A549 treated with AZD9567 at 1 μM for 4 hours (cell line): ENCODE results near the gene LRIT2. TPM values are rescaled to one million over a fixed set of nuclear protein-coding genes. Genes with fewer than 3 reads are reported as not detected.

Experiments
- total RNA-seq: library from RNA; stranded (reverse); fragments of 200-300 nt; extraction: Qiagen RNA extraction; gene quantifications from 5 replicates; pipeline ENCODE4 v1.2.3, GENCODE V29; 2022; ENCODE audit not compliant: insufficient read depth

LRIT2 gene, protein sequence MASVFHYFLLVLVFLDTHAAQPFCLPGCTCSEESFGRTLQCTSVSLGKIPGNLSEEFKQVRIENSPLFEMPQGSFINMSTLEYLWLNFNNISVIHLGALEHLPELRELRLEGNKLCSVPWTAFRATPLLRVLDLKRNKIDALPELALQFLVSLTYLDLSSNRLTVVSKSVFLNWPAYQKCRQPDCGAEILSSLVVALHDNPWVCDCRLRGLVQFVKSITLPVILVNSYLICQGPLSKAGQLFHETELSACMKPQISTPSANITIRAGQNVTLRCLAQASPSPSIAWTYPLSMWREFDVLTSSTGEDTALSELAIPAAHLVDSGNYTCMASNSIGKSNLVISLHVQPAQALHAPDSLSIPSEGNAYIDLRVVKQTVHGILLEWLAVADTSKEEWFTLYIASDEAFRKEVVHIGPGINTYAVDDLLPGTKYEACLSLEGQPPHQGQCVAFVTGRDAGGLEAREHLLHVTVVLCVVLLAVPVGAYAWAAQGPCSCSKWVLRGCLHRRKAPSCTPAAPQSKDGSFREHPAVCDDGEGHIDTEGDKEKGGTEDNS
- total RNA-seq: not detected in 5 replicates

DNA sequence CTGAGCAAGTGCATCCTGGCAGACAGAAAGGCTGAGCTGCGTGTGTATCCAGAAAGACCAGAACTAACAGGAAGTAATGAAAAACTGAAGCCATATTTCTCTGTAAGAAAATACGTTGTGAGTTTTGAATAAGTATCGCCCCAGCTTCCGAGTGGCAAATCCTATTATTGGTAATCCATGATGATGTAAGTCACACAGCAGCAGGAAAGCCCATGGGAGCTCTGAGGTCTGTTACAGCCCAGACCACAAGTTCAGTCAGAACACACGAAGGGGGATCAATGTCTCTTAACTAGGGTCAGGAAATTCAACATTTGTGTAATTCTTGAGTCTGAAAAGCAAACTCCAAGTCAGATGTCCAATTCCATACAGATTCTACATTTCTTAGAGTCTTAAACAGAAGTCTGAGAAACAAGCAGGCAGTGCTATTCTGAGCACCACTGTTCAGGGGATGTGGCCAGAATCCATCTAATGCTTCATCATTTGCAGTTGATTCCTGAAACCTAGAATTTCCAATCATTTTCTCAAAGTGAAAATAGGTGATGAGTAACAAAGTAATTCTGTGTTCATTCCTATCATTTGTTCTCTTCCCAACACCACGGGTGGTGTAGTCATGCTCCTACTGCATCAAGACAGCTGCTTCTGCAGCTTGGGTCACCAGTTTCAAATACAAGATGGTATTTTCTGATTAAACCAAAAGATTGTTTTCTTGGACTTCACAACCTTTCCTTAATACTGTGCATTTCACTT lies at the start of gene LRIT2:
LRIT2 (minus strand) TSS at position 118 of the 747 bp plus-strand sequence; CDS start at position 94, 24 bp downstream.

DNA sequence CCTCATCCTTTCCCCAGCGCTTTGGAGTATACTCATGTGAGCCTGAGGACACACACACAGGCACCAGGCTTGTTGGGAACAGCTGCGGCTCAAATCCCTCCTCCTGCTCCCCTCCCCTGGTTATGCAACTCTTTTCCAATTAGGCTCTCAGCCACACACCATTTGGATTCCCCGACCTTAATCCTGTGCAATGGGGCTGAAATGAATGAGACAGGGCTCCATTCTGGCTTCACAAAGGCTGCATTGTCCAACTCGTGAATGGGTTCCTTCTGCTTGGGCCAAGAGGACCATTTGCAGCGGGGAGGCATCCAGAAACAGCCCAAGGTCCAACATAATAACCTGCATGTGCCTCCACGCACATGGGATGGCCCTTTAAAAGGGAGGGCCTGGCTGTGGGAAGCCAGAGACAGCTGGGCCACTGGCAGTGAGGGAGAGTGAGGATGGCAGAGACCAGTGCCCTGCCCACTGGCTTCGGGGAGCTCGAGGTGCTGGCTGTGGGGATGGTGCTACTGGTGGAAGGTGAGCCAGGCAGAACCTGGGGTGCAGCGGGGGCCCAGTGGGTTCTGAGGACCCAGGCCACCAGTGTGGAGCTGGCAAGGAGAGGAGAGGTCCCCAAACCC lies 19.4 kb upstream of the LRIT2 start, which contains the start of gene RGR:
RGR (plus strand) TSS at position 403 of the 620 bp plus-strand sequence; CDS start at position 441, 38 bp downstream.

DNA sequence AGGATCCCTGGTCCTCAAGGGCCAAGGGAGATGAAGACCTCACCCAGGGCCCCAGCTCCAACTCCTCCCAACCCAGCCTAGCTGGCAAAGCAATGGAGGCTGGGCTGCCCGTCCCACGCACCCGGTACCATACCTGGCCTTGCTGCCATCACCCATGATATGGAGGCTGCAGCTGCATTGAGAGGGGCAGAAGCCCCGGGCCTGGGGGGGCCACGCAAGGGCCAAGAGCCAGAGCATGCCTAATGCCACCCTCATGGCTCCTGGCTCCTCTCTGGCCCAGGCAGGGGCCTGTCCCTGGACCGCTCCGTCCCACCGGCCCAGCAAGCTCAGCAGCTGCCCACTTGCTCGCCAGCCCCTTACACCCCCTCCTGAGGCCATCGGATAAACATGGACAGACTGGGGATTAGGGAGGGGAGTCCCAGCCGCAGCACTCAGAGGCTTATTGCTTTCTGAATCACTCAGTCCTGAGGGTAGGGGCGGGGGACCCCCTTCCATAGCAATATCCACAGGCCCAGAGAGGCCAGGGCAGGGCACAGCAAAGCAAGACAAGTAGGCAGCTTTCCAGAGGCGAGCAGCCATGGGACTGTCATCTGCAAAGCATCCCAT lies 15.9 kb upstream of the LRIT2 start, which contains the start of gene LRIT1:
LRIT1 (minus strand) TSS at position 362 of the 606 bp plus-strand sequence; CDS start at position 255, 107 bp downstream.

DNA sequence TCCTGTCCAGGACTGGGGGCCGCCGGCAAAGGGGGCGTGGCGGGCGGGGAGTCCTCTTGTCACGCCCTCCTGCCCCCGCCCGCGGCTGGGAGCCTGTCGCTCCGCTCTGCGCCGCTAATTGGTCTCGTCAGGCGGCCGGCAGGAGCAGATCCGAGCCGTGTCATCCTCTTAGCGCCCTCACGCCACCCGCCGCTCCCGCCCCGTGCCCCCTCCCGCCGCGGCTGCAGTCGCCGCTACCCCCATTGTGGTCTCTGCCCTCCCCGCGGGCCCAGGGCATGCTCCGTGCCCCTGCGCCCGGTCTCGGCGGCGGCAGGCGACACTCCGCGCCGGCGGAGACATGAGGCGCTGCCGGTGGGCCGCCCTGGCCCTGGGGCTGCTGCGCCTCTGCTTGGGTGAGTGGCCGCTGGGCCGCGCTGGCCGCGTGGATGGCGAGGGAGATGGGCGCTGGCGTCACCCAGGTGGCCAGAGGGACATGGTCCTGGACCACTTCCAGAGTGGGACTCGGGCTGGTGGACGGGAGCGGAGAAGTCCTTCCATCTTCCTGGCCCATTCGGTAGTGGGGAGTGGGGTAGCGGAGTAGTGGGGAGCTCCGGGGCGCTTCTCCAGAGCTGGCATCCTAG lies 30.8 kb downstream of the LRIT2 start, which contains the start of gene CDHR1:
CDHR1 (plus strand) TSS at position 114 of the 620 bp plus-strand sequence; CDS start at position 338, 224 bp downstream.

DNA sequence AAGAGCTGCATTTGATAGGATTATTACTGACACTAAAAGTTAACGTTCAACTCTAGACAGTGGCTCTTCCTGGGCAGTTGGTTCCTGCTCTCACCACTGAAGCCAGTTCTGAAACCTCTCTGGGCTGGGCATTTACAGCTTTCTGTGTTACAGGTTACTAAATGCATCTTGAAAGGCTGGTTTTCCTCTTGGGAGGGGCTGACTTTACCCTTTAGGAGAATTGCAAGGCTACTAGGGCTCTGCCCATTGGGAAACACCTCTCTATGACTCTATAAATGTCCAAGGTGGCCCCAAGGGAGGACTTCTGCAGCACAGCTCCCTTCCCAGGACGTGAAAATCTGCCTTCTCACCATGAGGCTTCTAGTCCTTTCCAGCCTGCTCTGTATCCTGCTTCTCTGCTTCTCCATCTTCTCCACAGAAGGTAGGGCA lies 51.8 kb downstream of the LRIT2 start, which contains the start of gene GPR15LG:
GPR15LG (plus strand) TSS at position 301 of the 429 bp plus-strand sequence; CDS start at position 352, 51 bp downstream.

Other genes with a start within 250 kb of the LRIT2 start
- 185 to 209 TPM (median 205 TPM) in 5 replicates for gene GHITM, start 86.0 kb downstream of the LRIT2 start, total RNA-seq
- gene GPR15LG, start 51.7 kb downstream of the LRIT2 start, total RNA-seq: not detected in 5 replicates
- 0.05 to 0.19 TPM (median 0.07 TPM) in 4 of 5 replicates, not detected in the other for gene CDHR1, start 31.0 kb downstream of the LRIT2 start, total RNA-seq
- not detected in 5 replicates for gene LRIT1, start 16.0 kb upstream of the LRIT2 start, total RNA-seq
- gene RGR, start 19.5 kb upstream of the LRIT2 start, total RNA-seq: not detected in 5 replicates
- gene CCSER2, start 103.0 kb upstream of the LRIT2 start, total RNA-seq: 9.7 to 13.3 TPM (median 12.0 TPM) in 5 replicates